K562 (cell line): Measurements from ENCODE around the gene NYAP1. TPM values are rescaled to one million over a fixed set of nuclear protein-coding genes. Genes with fewer than 3 reads are reported as not detected.

Experiments
- CBX2 ChIP-seq: fragments of 200-600 bp; sonication (generic); IDR thresholded peaks from one replicate; pipeline ENCODE4 v1.6.1; 2012; ENCODE audit warnings: mild to moderate bottlenecking, low read length, inconsistent platforms; ENCODE audit not compliant: insufficient read depth, poor library complexity, severe bottlenecking
- E2F1 ChIP-seq: sonication (generic); formaldehyde crosslinking; IDR thresholded peaks from 2 replicates; pipeline ENCODE4 v1.8.1; 2023; ENCODE audit warnings: mild to moderate bottlenecking, missing genetic modification reagents, moderate library complexity
- FOSL1 ChIP-seq: fragments of 200-800 bp; sonication (Bioruptor generic); conservative IDR thresholded peaks from 2 replicates; pipeline ENCODE4 v1.6.1; 2016; ENCODE audit warnings: missing genetic modification characterization, missing compliant biosample characterization
- HNRNPH1 ChIP-seq: fragments of 200-400 bp; formaldehyde crosslinking; optimal IDR thresholded peaks from 2 replicates; pipeline ENCODE3; 2017; ENCODE audit warnings: low read depth, mild to moderate bottlenecking, low read length, moderate library complexity
- KDM2B ChIP-seq: fragments of 250-450 bp; sonication (Bioruptor Pico); IDR thresholded peaks from 2 replicates; pipeline ENCODE4 v1.8.0; 2021; ENCODE audit warnings: mild to moderate bottlenecking, moderate library complexity
- TAF1 ChIP-seq: IDR thresholded peaks from 2 replicates; pipeline ENCODE4 v1.6.1; 2011; ENCODE audit warnings: mild to moderate bottlenecking, low read length, moderate library complexity; ENCODE audit not compliant: insufficient read depth, control insufficient read depth, severe bottlenecking; ENCODE audit errors: extremely low read depth
- TOE1 ChIP-seq, 2 experiments: fragments of 450-650 bp in 1 of 2; sonication (generic) in 1 of 2; formaldehyde crosslinking in 1 of 2; IDR thresholded peaks; 2 replicates each; pipeline versions ENCODE4 v1.7.1 to v1.8.0; 2016 to 2022; ENCODE audit warnings: borderline replicate concordance in 2 of 2, mild to moderate bottlenecking in 2 of 2, antibody characterized with exemption in 1 of 2, inconsistent platforms in 1 of 2, low read depth in 1 of 2, missing genetic modification reagents in 1 of 2, moderate library complexity in 1 of 2
- ZNF134 ChIP-seq: fragments of 250-450 bp; sonication (Bioruptor Pico); conservative IDR thresholded peaks from 2 replicates; pipeline ENCODE4 v1.4.0; 2020
- ZNF785 ChIP-seq: fragments of 250-450 bp; sonication (Bioruptor Pico); IDR thresholded peaks from 2 replicates; pipeline ENCODE4 v1.4.0; 2020; ENCODE audit warnings: mild to moderate bottlenecking
- polyA plus RNA-seq, 8 experiments: library from polyadenylated mRNA; depleted of rRNA in 4 of 8; stranded (reverse) in 5 of 8; unstranded in 3 of 8; fragments of >200 nt; fragmentation: Nextera tagmentation in 2 of 8; fragmentation: Illumina TruSeq in 1 of 8; extraction: Ambion mirVana in 2 of 8; extraction: Trizol in 1 of 8; gene quantifications; 2 replicates each; pipeline versions ENCODE4 v1.2.1 to v1.2.3, GENCODE V29; 2011 to 2014; ENCODE audit warnings: inconsistent platforms in 1 of 8, missing spikeins in 1 of 8
- total RNA-seq, 7 experiments: library from RNA; depleted of rRNA in 6 of 7; stranded (reverse); fragments of >200 nt in 6 of 7; fragmentation: Illumina TruSeq in 2 of 7; extraction: Trizol in 2 of 7; gene quantifications; 2 replicates each; pipeline versions ENCODE4 v1.2.1 to v1.2.3, GENCODE V29; 2011 to 2021; ENCODE audit warnings: low replicate concordance in 1 of 7
- TF ChIP-seq, protein P1 (sequence below): fragments of 250-450 bp; sonication (Bioruptor Pico); IDR thresholded peaks from 2 replicates; pipeline ENCODE4 v1.5.0; 2021; ENCODE audit warnings: mild to moderate bottlenecking, moderate library complexity
- TF ChIP-seq, protein P2 (sequence below): sonication (generic); formaldehyde crosslinking; IDR thresholded peaks from 2 replicates; pipeline ENCODE4 v1.8.1; 2023; ENCODE audit warnings: missing genetic modification reagents, mild to moderate bottlenecking, borderline replicate concordance
- TF ChIP-seq, protein P3 (sequence below): fragments of 250-450 bp; sonication (Bioruptor Pico); IDR thresholded peaks from 2 replicates; pipeline ENCODE4 v1.5.0; 2020; ENCODE audit warnings: mild to moderate bottlenecking, borderline replicate concordance

Gene NYAP1
- total and polyA plus RNA-seq, 9 of the 15 experiments (the other 6 are each of a cell fraction or from before 2014, with no cell fraction given) = 0.11 to 0.88 (median 0.22) TPM; not detected in 2

- TF ChIP-seq, protein P1, sequence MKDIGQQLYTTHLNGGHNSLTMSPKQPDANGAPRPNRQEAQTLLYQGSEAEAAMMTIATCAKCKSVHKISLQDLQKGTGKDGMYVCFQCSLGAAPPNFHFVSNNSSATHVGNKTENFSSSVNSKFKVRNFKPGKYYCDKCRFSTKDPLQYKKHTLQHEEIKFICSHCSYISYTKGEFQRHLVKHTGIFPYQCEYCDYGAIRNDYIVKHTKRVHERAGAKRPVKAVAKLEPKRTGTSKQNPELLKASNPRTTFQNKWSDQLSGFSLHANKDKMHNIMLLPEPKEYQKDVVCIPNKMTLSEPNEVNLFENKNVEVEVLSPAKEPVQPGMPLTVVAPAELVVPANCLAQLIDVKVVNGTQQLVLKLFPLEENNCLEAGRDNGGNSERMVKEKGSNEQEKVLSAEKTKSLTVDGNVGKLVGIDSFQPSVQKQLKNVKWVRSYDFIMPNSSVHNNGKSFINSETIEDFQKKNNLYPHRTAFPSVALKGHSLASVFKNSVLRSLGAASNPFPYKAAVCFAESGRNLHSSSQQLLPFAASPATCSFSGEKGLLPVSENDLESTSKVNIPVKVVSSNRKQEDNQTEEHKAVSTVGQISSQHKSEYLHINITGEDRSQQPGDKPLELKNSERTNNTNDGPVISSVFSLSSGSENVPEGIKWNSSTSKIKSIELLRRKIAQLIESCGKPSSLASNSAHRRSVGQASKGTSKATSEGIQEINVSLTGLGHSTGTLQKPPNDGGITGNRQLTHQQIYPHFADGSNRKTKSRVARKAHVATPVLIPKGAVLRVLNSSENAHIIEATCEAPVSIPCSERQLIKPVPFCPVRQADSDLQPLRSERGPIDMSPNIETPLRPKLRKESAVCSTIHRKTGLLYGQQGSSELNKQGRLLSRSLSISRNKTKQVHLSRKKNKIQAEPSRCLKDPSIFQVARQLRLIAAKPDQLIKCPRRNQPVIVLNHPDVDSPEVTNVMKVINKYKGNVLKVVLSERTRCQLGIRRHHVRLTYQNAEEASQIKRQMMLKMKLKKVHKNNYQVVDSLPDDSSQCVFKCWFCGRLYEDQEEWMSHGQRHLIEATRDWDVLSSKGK (CRISPR knock-in tag) = no peak
- TF ChIP-seq, protein P2, sequence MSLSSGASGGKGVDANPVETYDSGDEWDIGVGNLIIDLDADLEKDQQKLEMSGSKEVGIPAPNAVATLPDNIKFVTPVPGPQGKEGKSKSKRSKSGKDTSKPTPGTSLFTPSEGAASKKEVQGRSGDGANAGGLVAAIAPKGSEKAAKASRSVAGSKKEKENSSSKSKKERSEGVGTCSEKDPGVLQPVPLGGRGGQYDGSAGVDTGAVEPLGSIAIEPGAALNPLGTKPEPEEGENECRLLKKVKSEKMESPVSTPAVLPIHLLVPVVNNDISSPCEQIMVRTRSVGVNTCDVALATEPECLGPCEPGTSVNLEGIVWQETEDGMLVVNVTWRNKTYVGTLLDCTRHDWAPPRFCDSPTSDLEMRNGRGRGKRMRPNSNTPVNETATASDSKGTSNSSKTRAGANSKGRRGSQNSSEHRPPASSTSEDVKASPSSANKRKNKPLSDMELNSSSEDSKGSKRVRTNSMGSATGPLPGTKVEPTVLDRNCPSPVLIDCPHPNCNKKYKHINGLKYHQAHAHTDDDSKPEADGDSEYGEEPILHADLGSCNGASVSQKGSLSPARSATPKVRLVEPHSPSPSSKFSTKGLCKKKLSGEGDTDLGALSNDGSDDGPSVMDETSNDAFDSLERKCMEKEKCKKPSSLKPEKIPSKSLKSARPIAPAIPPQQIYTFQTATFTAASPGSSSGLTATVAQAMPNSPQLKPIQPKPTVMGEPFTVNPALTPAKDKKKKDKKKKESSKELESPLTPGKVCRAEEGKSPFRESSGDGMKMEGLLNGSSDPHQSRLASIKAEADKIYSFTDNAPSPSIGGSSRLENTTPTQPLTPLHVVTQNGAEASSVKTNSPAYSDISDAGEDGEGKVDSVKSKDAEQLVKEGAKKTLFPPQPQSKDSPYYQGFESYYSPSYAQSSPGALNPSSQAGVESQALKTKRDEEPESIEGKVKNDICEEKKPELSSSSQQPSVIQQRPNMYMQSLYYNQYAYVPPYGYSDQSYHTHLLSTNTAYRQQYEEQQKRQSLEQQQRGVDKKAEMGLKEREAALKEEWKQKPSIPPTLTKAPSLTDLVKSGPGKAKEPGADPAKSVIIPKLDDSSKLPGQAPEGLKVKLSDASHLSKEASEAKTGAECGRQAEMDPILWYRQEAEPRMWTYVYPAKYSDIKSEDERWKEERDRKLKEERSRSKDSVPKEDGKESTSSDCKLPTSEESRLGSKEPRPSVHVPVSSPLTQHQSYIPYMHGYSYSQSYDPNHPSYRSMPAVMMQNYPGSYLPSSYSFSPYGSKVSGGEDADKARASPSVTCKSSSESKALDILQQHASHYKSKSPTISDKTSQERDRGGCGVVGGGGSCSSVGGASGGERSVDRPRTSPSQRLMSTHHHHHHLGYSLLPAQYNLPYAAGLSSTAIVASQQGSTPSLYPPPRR (CRISPR knock-in tag) = no peak
- TF ChIP-seq E2F1 (CRISPR knock-in tag) = peak; percentile 45; the same call in 1 of the 2 replicates
- TF ChIP-seq, protein P3, sequence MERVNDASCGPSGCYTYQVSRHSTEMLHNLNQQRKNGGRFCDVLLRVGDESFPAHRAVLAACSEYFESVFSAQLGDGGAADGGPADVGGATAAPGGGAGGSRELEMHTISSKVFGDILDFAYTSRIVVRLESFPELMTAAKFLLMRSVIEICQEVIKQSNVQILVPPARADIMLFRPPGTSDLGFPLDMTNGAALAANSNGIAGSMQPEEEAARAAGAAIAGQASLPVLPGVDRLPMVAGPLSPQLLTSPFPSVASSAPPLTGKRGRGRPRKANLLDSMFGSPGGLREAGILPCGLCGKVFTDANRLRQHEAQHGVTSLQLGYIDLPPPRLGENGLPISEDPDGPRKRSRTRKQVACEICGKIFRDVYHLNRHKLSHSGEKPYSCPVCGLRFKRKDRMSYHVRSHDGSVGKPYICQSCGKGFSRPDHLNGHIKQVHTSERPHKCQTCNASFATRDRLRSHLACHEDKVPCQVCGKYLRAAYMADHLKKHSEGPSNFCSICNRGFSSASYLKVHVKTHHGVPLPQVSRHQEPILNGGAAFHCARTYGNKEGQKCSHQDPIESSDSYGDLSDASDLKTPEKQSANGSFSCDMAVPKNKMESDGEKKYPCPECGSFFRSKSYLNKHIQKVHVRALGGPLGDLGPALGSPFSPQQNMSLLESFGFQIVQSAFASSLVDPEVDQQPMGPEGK (CRISPR knock-in tag) = no peak
- TF ChIP-seq TAF1 = peak; percentile 47
- TF ChIP-seq ZNF134 (CRISPR knock-in tag) = no peak
- no peak for TF ChIP-seq CBX2
- peak; percentile 41; the same call in 1 of the 2 replicates for TF ChIP-seq TOE1 (IDR thresholded peaks at IDR 0.05; ENCODE audit: borderline replicate concordance)
- TF ChIP-seq TOE1 (CRISPR knock-in tag; IDR thresholded peaks at IDR 0.05; ENCODE audit: borderline replicate concordance, low read depth) = no peak
- TF ChIP-seq KDM2B = 0 out of 2 replicates have a peak, but pooled peaks have one; percentile 58
- no peak for TF ChIP-seq FOSL1 (tag)
- TF ChIP-seq HNRNPH1 = no peak
- TF ChIP-seq ZNF785 (CRISPR knock-in tag) = no peak
Observed at GRCh38 chr7:100435401-100436304, 48.1 kb upstream of the NYAP1 start (continued).
